ENCODE results near the gene CALM3.

DNA sequence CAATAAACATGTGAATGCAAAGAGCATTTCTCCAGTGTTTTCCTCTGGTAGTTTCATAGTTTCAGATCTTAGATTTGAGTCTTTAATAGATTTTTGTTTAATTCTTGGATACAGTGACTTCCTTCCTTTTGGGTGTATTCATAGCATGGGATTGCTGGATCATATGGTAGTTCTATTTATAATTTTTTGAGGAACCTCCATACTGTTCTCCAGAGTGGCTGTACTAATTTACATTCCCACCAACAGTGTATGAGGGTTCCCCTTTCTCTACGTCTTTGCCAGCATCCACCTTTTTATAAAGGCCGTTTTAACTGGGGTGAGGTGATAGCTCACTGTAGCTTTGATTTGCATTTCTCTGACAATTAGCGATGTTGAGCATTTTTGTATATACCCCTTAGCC, 9.3 kb upstream of the CALM3 start:
- no peak for TF ChIP-seq POLR2A (IDR thresholded peaks at IDR 0.05)
- TF ChIP-seq, protein P1, sequence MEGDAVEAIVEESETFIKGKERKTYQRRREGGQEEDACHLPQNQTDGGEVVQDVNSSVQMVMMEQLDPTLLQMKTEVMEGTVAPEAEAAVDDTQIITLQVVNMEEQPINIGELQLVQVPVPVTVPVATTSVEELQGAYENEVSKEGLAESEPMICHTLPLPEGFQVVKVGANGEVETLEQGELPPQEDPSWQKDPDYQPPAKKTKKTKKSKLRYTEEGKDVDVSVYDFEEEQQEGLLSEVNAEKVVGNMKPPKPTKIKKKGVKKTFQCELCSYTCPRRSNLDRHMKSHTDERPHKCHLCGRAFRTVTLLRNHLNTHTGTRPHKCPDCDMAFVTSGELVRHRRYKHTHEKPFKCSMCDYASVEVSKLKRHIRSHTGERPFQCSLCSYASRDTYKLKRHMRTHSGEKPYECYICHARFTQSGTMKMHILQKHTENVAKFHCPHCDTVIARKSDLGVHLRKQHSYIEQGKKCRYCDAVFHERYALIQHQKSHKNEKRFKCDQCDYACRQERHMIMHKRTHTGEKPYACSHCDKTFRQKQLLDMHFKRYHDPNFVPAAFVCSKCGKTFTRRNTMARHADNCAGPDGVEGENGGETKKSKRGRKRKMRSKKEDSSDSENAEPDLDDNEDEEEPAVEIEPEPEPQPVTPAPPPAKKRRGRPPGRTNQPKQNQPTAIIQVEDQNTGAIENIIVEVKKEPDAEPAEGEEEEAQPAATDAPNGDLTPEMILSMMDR (IDR thresholded peaks at IDR 0.05) = no peak
- TF ChIP-seq POLR2AphosphoS5 (IDR thresholded peaks at IDR 0.05) = no peak
